ENCODE measurements around the gene FGF22.

The FGF22 gene

DNA sequence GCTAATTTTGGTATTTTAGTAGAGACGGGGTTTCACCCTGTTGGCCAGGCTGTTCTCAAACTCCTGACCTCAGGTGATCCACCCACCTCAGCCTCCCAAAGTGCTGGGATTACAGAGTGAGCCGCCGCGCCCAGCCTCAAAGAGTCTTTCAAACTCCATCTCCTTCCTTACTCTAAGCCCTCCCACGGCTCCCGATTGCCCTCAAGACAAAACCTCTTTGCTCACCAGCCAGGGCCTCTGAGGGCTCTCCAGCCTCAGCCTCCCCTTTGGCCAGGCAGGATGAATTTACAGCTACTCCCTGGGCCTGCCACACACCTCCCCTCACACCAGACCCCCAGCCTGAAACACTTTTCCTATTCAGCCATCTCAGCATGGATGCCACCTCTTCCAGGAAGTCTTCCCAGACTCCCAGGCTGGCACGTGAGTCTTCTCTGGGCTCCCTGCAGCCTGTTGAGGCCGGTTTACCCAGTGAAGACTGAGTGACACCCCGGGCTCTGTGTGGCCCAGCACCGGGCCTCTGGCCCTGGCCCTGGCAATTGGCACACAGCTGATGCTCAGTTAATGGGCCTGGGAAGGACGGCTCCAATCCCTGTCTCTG is 48.0 kb downstream of the FGF22 start:
- intact Hi-C loops (cut with micrococcal nuclease), result no loop called here
- Mint-ChIP-seq H3K4me3 (no peak overlapping the region), H3K4me1 (ENCODE audit: low read depth) (peaks cover 8% of the 10 kb centered on the region), H3K36me3 (ENCODE audit: low read depth) (no peaks in the 10 kb centered on the region), H3K27me3 (no peaks in the 10 kb centered on the region), H3K9me3 (no peaks in the 10 kb centered on the region), H3K27ac (peak overlapping the region; percentile 17)

DNA sequence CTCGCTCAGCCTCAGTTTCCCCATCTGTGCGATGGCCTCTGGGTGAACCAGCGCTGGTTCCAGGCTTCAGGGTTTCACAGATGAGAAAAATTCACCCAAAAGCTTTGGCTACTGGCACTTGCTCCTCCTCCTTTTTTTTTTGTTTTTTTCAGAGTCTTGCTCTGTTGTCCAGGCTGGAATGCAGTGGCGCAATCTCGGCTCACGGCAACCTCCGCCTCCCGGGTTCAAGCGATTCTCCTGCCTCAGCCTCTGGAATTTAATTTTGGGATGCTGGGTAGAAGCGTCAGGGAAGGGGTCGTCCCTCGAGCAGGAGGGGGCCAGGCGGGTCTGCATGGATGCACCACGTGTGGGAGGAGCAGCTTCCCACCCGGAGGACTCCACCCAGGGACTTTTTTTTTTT is 48.5 kb downstream of the FGF22 start:
- no peaks in the 10 kb centered on the region for H3K9me3 Mint-ChIP-seq
- H3K27ac Mint-ChIP-seq, result no peak overlapping the region
- intact Hi-C loops (cut with micrococcal nuclease), result no loop called here
- peaks cover 8% of the 10 kb centered on the region for H3K4me1 Mint-ChIP-seq (ENCODE audit: low read depth)
- H3K27me3 Mint-ChIP-seq, result no peaks in the 10 kb centered on the region
- H3K36me3 Mint-ChIP-seq (ENCODE audit: low read depth), result no peaks in the 10 kb centered on the region
- H3K4me3 Mint-ChIP-seq, result no peak overlapping the region

DNA sequence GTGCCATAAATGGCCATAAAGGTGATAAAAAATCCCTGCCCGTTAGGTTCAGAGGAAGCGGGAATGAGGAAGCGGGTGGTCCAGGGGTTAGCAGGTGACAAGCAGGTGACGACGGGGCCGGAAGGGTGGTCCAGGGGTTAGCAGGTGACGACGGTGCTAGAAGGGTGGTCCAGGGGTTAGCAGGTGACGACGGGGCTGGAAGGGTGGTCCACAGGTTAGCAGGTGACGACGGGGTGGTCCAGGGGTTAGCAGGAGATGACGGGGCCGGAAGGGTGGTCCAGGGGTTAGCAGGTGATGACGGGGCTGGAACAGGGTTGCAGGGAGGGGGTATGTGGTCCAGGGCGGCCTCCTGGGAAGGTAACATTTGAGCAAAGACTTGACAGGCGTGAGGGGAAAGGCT is 49.3 kb downstream of the FGF22 start:
- H3K27me3 Mint-ChIP-seq, result peaks cover 4% of the 10 kb centered on the region
- H3K36me3 Mint-ChIP-seq (ENCODE audit: low read depth), result no peaks in the 10 kb centered on the region
- no peaks in the 10 kb centered on the region for H3K9me3 Mint-ChIP-seq
- no peak overlapping the region for H3K4me3 Mint-ChIP-seq
- intact Hi-C loops (cut with micrococcal nuclease), result no loop called here
- H3K27ac Mint-ChIP-seq, result no peak overlapping the region
- H3K4me1 Mint-ChIP-seq (ENCODE audit: low read depth), result peaks cover 8% of the 10 kb centered on the region

DNA sequence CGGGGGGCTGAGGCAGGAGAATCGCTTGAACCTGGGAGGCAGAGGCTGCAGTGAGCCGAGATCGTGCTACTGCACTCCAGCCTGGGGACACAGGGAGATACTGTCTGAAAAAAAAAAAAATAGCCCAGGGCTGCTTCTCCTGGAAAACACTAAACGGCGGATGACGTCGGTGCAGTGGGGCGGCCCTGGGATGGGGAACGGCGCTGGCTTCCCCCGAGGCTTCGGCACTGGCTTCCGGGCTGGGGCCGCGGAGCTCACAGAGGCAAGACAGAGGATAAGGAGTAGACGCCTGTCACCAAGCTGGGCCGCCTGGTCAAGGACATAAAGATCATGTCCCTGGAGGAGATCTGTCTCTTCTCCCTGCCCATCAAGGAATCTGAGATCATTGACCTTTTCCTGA is 50.5 kb downstream of the FGF22 start:
- intact Hi-C loops (cut with micrococcal nuclease), result no loop called here

More for the DNA sequence above, 50.5 kb downstream of the FGF22 start:
- peaks cover 13% of the 10 kb centered on the region for H3K27me3 Mint-ChIP-seq
- no peak overlapping the region for H3K27ac Mint-ChIP-seq
- H3K36me3 Mint-ChIP-seq (ENCODE audit: low read depth), result no peaks in the 10 kb centered on the region
- H3K4me3 Mint-ChIP-seq, result no peak overlapping the region
- H3K4me1 Mint-ChIP-seq (ENCODE audit: low read depth), result peaks cover 18% of the 10 kb centered on the region
- H3K9me3 Mint-ChIP-seq, result no peaks in the 10 kb centered on the region

Data from dendritic cell treated with granulocyte-macrophage colony-stimulating factor and Interleukin-4, amounts not matched to agents 40 ng/mL and 50 ng/mL, for 4 days (primary cell).